ENCODE data around the gene MINDY3.

MINDY3 gene

DNA sequence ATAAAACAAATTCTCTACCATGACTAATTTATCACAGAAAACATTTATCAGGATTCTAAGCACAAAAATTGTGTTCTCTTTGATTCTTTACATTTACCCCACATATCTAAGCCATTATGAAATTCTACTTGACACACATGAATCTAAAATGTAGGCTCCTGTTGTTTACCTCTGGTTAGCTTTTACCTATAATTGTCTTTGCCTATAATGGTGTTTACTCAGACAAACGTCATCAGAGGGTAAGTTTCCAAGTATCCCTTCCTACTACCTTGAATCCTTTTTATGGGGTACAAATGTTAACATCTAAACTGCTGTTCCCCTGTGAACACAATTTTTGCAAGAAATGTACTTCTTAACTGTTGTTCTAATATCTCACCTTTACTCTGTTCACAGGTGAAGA lies 63.5 kb downstream of the MINDY3 start:
- DNase-seq (ENCODE audit: insufficient read length, low spot score) (no peak), FAIRE-seq (no peak)
- TF ChIP-seq SPI1 (IDR thresholded peaks at IDR 0.05; ENCODE audit: low read depth, low read length) (no peak), POLR2AphosphoS5 (IDR thresholded peaks at IDR 0.05; ENCODE audit: low read depth, low read length) (no peak), TAF1 (IDR thresholded peaks at IDR 0.05; ENCODE audit: low read depth, low read length) (no peak), POLR2A (IDR thresholded peaks at IDR 0.05; ENCODE audit: low read depth, low read length) (no peak), POU2F2 (IDR thresholded peaks at IDR 0.05; ENCODE audit: low read depth, low read length) (no peak), PAX5 (IDR thresholded peaks at IDR 0.05; ENCODE audit: insufficient read depth, low read length, severe bottlenecking) (no peak)

DNA sequence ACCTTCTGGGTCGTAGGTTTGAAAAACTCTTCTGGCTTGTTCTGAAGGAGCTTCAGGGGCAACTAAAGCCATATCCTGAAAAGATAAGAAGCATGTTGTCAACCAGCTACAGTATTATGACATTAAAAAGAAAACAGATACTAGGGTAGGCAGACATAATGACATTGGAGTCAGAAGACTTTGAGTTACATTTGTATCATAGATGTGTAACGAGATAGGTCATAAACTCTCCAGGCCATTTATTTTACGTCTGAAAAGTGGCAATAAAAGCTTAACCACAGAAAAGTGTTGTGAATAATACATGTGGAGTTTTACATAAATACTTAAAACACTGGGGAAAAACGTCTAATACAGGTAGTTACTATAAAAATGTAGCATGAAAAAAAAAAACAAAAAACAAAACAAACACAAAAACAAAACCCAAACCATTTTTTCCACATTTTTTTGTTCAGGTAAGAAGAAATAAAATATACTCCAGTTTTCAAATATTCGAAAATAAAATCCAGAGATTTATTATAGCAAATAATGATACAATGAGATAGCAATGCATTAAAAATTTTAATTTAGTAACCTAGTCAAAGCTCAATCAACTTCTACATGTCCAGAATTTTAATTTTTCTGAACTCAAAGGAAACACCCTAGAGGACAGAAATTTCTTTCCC lies 64.1 kb downstream of the MINDY3 start:
- DNase-seq (ENCODE audit: insufficient read length, low spot score) (no peak), FAIRE-seq (no peak)
- TF ChIP-seq PAX5 (IDR thresholded peaks at IDR 0.05; ENCODE audit: insufficient read depth, low read length, severe bottlenecking) (no peak), SPI1 (IDR thresholded peaks at IDR 0.05; ENCODE audit: low read depth, low read length) (no peak), POU2F2 (IDR thresholded peaks at IDR 0.05; ENCODE audit: low read depth, low read length) (no peak), POLR2AphosphoS5 (IDR thresholded peaks at IDR 0.05; ENCODE audit: low read depth, low read length) (no peak), POLR2A (IDR thresholded peaks at IDR 0.05; ENCODE audit: low read depth, low read length) (no peak), TAF1 (IDR thresholded peaks at IDR 0.05; ENCODE audit: low read depth, low read length) (no peak)

- FAIRE-seq (no peak), DNase-seq (ENCODE audit: insufficient read length, low spot score) (no peak)
- TF ChIP-seq SPI1 (IDR thresholded peaks at IDR 0.05; ENCODE audit: low read depth, low read length) (no peak), POLR2A (IDR thresholded peaks at IDR 0.05; ENCODE audit: low read depth, low read length) (no peak), POLR2AphosphoS5 (IDR thresholded peaks at IDR 0.05; ENCODE audit: low read depth, low read length) (no peak), POU2F2 (IDR thresholded peaks at IDR 0.05; ENCODE audit: low read depth, low read length) (no peak), TAF1 (IDR thresholded peaks at IDR 0.05; ENCODE audit: low read depth, low read length) (no peak), PAX5 (IDR thresholded peaks at IDR 0.05; ENCODE audit: insufficient read depth, low read length, severe bottlenecking) (no peak)
These were observed 65.1 kb downstream of the MINDY3 start for GRCh38 chr10:15795036-15795792.

GRCh38 chr10:15794569-15794968 lies 65.7 kb downstream of the MINDY3 start:
- TF ChIP-seq TAF1 (IDR thresholded peaks at IDR 0.05; ENCODE audit: low read depth, low read length) (no peak), PAX5 (IDR thresholded peaks at IDR 0.05; ENCODE audit: insufficient read depth, low read length, severe bottlenecking) (no peak), POLR2AphosphoS5 (IDR thresholded peaks at IDR 0.05; ENCODE audit: low read depth, low read length) (no peak), POLR2A (IDR thresholded peaks at IDR 0.05; ENCODE audit: low read depth, low read length) (no peak)
- DNase-seq (ENCODE audit: insufficient read length, low spot score) (no peak), FAIRE-seq (no peak)

GRCh38 chr10:15793664-15794063 lies 66.6 kb downstream of the MINDY3 start:
- TF ChIP-seq SPI1 (IDR thresholded peaks at IDR 0.05; ENCODE audit: low read depth, low read length), result no peak
- TF ChIP-seq POLR2A (IDR thresholded peaks at IDR 0.05; ENCODE audit: low read depth, low read length), result no peak
- no peak for TF ChIP-seq POU2F2 (IDR thresholded peaks at IDR 0.05; ENCODE audit: low read depth, low read length)
- no peak for TF ChIP-seq TAF1 (IDR thresholded peaks at IDR 0.05; ENCODE audit: low read depth, low read length)
- no peak for TF ChIP-seq POLR2AphosphoS5 (IDR thresholded peaks at IDR 0.05; ENCODE audit: low read depth, low read length)
- no peak for TF ChIP-seq PAX5 (IDR thresholded peaks at IDR 0.05; ENCODE audit: insufficient read depth, low read length, severe bottlenecking)
- DNase-seq (ENCODE audit: insufficient read length, low spot score), result no peak
- no peak for FAIRE-seq

- FAIRE-seq (no peak), DNase-seq (ENCODE audit: insufficient read length, low spot score) (no peak)
- no peak for TF ChIP-seq POLR2AphosphoS5 (IDR thresholded peaks at IDR 0.05; ENCODE audit: low read depth, low read length)
These were observed 67.5 kb downstream of the MINDY3 start for GRCh38 chr10:15792777-15793176.

GRCh38 chr10:15791816-15792524 lies 68.3 kb downstream of the MINDY3 start:
- no peak for FAIRE-seq
- TF ChIP-seq TAF1 (IDR thresholded peaks at IDR 0.05; ENCODE audit: low read depth, low read length), result no peak
- no peak for TF ChIP-seq PAX5 (IDR thresholded peaks at IDR 0.05; ENCODE audit: insufficient read depth, low read length, severe bottlenecking)
- TF ChIP-seq POLR2A (IDR thresholded peaks at IDR 0.05; ENCODE audit: low read depth, low read length), result no peak
- no peak for TF ChIP-seq POU2F2 (IDR thresholded peaks at IDR 0.05; ENCODE audit: low read depth, low read length)
- no peak for TF ChIP-seq SPI1 (IDR thresholded peaks at IDR 0.05; ENCODE audit: low read depth, low read length)
- no peak for TF ChIP-seq POLR2AphosphoS5 (IDR thresholded peaks at IDR 0.05; ENCODE audit: low read depth, low read length)

DNA sequence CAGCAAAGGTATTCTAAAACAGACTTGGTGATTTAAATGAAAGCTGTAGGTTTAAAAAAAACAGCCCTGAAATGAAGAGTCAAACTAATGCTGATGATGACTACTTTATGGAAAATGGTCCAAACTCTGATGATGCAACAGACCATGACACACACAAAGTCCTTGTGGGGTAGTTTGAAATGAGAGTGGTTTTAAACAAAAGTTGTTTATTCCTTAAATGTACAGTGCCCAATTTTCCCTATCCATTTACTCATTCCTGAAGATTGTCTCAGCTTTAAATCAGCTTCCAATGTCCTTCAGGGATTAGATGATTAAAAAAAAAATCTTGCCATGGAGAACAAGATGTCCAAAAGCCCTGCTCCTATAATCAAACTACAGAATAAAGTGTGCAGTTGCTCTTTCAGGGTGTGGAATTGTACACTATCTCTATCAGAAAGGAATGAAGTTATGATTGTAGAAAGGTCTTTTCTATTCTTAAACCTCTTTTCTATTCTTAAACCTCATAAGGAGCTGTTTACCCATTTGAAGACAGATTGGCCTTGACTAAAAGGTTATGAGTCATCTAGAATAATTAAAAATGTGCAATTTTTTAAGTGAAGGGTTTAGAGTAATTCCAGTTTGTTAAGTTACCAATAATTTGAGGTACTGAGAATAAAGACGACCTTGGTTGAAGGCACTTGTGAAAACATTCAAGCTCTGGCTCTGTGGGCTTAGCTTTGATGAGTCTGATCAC lies 70.3 kb downstream of the MINDY3 start:
- FAIRE-seq (no peak), DNase-seq (ENCODE audit: insufficient read length, low spot score) (no peak)
- TF ChIP-seq POLR2AphosphoS5 (IDR thresholded peaks at IDR 0.05; ENCODE audit: low read depth, low read length), result no peak
- TF ChIP-seq POU2F2 (IDR thresholded peaks at IDR 0.05; ENCODE audit: low read depth, low read length), result no peak
- TF ChIP-seq POLR2A (IDR thresholded peaks at IDR 0.05; ENCODE audit: low read depth, low read length), result no peak
- no peak for TF ChIP-seq PAX5 (IDR thresholded peaks at IDR 0.05; ENCODE audit: insufficient read depth, low read length, severe bottlenecking)
- no peak for TF ChIP-seq TAF1 (IDR thresholded peaks at IDR 0.05; ENCODE audit: low read depth, low read length)
- no peak for TF ChIP-seq SPI1 (IDR thresholded peaks at IDR 0.05; ENCODE audit: low read depth, low read length)

More at GRCh38 chr10:15791816-15792524, 68.3 kb downstream of the MINDY3 start:
- no peak for DNase-seq (ENCODE audit: insufficient read length, low spot score)

DNA sequence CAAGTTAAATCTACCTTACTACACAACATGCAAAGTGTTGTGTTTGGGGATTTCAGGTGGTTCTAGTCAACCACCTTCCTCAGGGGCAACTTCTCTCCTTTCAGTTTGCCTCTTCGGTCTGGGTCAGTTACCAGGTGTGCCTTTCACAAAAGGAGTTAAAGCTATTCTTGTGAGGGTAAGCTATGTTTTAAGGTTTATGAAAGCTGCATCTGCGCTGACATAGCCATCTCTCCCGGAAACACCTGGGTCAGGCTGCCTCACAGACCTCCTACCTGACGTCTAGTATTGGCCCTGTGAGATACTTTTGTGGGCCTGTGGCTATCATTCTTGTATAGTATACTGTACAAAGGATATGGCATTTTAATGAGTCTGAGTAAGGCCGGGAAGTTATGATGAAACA lies 72.9 kb downstream of the MINDY3 start:
- FAIRE-seq, result no peak
- no peak for DNase-seq (ENCODE audit: insufficient read length, low spot score)
- TF ChIP-seq POU2F2 (IDR thresholded peaks at IDR 0.05; ENCODE audit: low read depth, low read length), result no peak
- no peak for TF ChIP-seq TAF1 (IDR thresholded peaks at IDR 0.05; ENCODE audit: low read depth, low read length)
- no peak for TF ChIP-seq POLR2AphosphoS5 (IDR thresholded peaks at IDR 0.05; ENCODE audit: low read depth, low read length)
- no peak for TF ChIP-seq POLR2A (IDR thresholded peaks at IDR 0.05; ENCODE audit: low read depth, low read length)
- TF ChIP-seq PAX5 (IDR thresholded peaks at IDR 0.05; ENCODE audit: insufficient read depth, low read length, severe bottlenecking), result no peak
- TF ChIP-seq SPI1 (IDR thresholded peaks at IDR 0.05; ENCODE audit: low read depth, low read length), result no peak
